Frontal cortex (tissue), 4 donors: ENCODE data around the gene C10orf105. TPM values are rescaled to one million over a fixed set of nuclear protein-coding genes. Genes with fewer than 3 reads are reported as not detected.
A peak's percentile ranks its signal among the peaks of the same experiment; 100 is the strongest.

Source experiments
- DNase-seq, 2 donors: peaks; one replicate each; pipeline ENCODE4 v3.0.0; 2012; ENCODE audit warnings: low spot score in 2 of 2
- FAIRE-seq: peaks from 2 replicates; lab custom pipeline; 2012; peaks lifted over from hg19 to GRCh38; lab: Jason Lieb, UNC
- total RNA-seq: library from RNA; depleted of rRNA; stranded (reverse); fragments of >200 nt; gene quantifications from one replicate; pipeline ENCODE4 v1.2.3, GENCODE V29; 2014
- donor health status: control.
- donor health status: control.
- donor health status: control.

C10orf105 gene
- total RNA-seq, 1 donor from 2014 or later, result not detected

DNA sequence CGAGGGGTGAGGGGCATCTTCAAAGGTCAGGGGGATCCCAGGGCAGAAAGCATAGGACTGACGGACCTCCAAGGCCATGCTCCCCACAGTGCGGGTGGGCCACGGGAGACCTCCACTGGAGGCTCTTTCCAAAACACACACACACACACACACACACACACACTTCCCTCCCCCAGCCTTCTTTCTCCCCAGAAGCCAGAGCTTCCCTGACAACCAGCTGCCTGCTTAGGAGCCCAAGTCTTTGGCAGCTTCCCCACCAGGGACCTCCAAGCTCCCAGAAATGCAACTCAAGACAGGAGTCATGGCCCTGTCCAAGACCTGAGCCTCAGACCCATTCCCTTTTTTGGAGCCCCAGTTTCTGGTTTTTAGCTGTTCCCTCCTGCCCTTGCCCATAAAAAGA is 710 bp upstream of the C10orf105 start:
- DNase-seq (no peak), FAIRE-seq (no peak)

DNA sequence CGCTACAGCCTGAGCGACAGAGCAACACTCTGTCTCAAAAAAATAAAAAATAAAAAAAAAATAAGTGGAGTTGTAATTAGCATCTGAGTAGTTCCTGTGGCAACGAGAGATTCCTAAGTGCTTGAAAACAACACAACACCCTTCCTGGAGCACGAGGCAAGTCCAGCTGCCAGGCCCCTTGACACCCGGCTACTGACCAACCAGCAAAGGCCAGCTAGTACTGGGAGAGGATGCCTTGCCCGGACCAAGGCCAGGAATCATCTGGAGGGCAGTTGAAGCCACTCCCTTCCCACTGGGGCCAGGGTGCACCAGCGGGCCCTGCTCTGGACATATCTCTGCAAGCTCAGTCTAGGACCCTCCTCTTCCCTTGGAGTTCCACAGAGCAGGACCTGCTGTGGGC is 536 bp downstream of the C10orf105 start:
- DNase-seq (no peak), FAIRE-seq (no peak)

- FAIRE-seq, result no peak
- DNase-seq, result no peak
Observed at GRCh38 chr10:71718165-71718698, 1.3 kb downstream of the C10orf105 start.

DNA sequence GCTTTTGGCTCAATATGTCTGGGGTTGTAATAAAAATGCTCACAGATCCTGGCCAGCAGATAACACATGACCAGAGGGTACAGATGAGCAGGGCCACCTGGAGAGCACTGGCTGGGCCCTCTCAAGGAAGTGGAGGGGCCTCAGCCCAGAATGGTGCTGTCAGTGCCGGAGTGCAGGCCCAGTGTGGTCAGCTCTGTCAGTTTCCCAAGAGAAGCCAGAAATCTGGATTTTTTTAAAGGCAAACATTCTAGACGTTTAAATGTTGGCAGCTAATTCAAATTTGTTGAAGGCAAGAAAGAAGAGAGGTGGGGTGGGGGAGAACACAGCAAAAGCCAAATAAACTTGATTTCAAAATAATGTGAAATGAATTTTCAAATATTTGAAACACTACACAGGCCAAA is 2.0 kb downstream of the C10orf105 start:
- FAIRE-seq (no peak), DNase-seq (no peak)

DNA sequence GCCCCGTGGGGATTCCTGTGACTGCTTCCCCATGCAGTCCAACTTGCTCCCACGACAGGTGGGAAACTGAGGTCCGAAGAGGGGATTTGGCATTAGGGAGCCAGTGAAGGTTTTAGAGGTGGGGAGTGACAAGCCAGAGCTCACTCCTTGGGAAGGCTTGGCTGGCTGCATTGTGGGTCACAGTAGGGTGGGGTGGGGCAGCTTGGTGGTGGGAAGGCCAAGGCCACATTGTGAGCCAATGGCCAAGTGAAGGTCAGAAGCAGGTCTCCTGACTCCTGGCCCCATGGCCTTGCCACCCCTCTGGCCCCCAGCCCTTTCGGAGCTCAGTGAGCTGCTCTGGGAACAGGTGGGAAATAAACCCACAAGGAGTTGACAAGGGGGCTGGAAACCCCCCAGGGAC is 2.5 kb downstream of the C10orf105 start:
- DNase-seq (no peak), FAIRE-seq (no peak)

DNA sequence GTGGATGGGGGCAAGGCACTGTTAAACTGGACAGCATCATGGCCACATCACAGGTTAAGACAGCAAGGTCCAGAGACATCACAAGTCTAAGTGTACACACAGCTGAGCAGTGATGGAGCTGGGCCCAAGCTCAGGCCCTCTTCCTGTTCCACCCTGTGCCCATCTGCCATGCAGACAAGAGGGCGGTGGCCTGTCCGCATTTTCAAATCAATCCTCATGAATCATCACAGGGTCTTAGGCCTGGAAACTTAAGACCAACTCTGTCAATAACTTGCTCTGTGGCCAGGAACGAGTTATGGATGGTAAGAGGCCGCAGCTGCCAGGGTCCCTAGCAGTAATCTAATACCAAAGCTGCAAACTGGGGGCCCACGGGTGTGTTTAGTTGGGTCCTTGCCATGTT is 3.2 kb downstream of the C10orf105 start:
- no peak for FAIRE-seq

GRCh38 chr10:71715860-71716259 is 3.7 kb downstream of the C10orf105 start:
- no peak for DNase-seq
- no peak for FAIRE-seq

More for the DNA sequence above, 3.2 kb downstream of the C10orf105 start:
- DNase-seq, result no peak

DNA sequence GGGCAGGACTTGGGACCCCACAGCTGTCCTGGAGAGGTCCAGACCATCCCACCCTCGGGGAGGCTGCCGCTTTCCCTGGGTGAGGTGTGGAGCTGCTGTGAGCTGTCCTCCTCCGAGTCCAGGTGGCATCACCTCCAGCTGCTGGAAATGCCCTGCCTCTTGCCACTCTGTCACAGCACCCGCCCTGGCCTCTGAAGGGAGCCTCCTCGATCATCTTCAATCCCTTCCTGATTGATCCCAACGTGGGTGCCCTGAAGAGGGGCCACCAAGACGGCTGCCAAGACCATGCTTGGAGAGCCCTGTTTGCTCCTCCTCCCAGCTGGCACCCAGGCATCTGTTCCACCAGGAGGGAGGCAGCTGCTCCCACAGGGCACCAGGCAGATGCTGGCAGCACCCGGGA is 4.6 kb downstream of the C10orf105 start:
- DNase-seq, result no peak
- no peak for FAIRE-seq

GRCh38 chr10:71714592-71714991 is 5.0 kb downstream of the C10orf105 start:
- DNase-seq, result no peak
- FAIRE-seq, result no peak

GRCh38 chr10:71714031-71714410 is 5.6 kb downstream of the C10orf105 start:
- FAIRE-seq, result no peak
- DNase-seq, result no peak

DNA sequence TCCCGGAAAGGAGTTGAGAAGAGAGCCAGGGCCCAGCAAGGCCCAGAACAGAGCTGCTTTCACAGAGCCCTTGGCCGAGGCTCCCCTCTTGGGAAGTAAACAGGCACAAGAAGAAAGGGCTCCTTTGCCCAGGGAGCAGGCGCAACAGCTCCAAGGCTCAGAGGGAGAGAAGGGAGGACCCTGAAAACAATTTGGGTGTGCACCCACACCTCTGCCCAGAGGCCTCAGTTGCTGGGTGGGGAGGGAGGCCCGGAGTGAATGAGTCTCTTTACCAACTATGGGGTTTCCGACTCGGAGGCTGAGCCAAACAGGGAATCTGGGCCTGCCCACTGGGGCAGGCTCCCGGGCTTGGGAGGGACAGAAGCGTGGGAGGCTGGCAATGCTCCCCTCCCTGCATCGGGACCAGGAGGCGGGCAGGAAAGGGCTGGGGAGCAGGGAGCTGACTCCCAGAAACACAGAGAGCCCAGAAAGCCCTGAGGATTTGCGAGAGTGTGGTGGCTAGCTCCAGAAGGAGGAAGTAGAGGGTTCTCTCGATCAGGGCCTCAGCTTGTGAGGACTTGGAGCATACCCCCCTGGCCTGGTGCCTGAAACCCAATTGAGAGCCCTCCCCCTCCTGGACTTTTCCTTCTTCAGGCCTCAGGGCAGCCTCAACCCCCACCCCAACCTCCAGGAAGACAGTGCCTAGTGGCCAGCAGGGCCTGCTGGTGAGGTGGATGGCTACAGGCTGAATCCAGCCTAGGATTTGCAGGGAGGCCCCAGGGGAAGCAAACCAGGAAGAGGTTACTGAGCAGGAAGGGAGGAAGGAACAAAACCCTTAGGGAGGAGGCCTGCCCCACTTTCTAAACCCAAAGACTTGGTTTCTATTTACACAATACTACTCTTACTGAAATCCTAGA is 6.2 kb downstream of the C10orf105 start:
- no peak for FAIRE-seq
- DNase-seq, result peak; percentile 77 to 78

GRCh38 chr10:71712572-71713134 is 6.9 kb downstream of the C10orf105 start:
- FAIRE-seq (no peak), DNase-seq (no peak)

DNA sequence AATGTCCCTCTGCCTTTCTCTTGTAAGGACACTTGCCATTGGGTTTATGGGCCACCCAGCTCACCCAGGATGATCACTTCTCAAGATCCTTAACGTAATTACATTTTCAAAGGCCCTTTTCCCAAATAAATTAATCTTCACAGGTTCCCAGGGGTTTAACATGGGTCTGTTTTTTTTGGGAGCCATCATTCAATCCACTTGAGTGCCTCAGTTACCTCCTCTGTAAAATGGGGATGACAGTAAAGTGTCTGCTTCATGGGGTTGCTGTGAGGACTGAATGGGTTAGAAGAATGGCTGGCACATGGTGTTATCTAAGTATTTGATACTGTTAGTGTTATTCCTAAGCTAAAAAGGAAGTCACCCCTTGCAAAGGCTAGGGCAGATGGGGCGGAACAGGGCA is 7.4 kb downstream of the C10orf105 start:
- FAIRE-seq, result no peak
- no peak for DNase-seq

DNA sequence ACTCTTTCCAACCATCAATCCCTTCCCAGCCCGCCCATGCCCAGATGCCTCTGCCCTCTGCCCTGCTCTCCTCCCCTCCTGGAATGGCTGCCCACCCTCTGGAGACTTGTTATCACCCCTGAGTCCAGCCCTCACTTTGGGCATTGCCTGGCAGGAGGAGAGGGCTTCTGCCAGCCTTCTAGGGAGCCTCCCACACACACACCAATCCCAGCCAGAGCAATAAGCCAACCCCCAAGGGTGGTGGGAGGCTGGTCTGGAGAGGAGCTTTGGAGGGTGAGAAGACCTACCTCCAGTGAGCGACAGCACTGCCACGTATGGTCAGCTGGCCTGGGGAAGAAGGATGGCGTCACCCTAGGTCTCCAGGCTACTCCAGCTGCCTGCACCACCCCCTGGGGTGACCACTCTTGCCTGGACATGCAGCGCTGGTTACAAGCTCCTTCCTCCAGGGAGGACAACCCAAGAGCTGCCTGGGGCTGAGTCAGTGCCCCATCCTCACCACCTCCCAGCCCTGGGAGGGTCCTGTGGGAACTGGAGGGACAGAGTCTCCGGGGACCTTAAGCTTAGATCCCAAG is 8.4 kb downstream of the C10orf105 start:
- no peak for DNase-seq
- FAIRE-seq, result no peak

DNA sequence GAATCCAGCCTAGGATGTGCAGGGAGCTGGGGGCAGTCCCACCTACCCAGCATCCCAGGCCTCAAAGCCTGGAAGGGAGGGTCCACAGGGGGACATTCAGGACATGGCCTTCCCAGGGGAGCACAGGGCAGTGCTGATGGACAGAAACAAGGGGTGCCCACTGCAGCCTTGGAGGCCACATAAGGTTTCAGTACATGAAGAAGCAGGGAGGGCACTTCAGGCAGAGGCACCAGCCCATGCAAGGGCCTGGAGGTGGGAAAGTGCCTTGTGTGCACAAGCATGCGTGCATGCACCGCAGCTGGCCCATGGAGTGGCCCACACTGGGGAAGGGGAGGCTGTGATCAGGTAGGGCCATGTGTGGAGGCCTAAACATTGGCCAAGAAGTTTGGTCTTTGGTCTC is 9.1 kb downstream of the C10orf105 start:
- FAIRE-seq (no peak), DNase-seq (no peak)

GRCh38 chr10:71708897-71709882 is 10.4 kb downstream of the C10orf105 start:
- DNase-seq, result no peak
- FAIRE-seq, result no peak

- FAIRE-seq (no peak), DNase-seq (peak; percentile 50 to 64)
Observed at GRCh38 chr10:71708301-71708703, 11.3 kb downstream of the C10orf105 start.

DNA sequence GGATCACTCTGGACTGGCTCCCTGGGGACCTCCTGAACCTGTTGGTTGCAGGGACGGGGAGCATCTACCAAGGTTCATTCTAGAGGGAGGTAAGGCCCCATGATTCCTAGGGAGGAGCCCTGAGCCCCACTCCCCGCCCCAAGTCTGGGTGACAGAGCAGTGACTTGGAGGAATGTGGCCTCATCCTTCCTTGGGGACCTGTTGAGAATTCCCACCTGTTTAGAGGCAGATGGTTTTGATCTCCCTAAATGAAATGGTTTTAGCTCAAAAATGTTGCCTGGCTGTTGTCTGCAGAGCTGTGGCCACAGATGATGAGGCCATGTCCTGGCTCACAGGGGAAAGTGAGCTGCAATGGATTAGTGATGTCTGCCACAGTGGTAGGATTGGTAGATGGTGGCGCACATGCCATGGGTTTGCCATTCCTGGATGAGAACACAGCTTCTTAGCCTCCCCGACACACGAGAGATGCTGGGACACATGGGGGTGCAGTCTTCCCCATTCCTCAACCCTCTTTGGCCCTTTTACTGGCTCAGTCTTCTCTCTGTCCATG is 12.3 kb downstream of the C10orf105 start:
- FAIRE-seq (no peak), DNase-seq (no peak)
